GM12878 (cell line): ENCODE measurements around the gene SCTR. TPM values are rescaled to one million over a fixed set of nuclear protein-coding genes. Genes with fewer than 3 reads are reported as not detected.

ENCODE experiments used
- ATAC-seq: fragments of 200-7000 bp; cut with Tn5 transposase; 3 replicates; pipeline ENCODE4 v1.9.1; 2020; ENCODE audit warnings: mild to moderate bottlenecking, moderate library complexity
- BruUV-seq: library from RNA; stranded (reverse); fragments of 400-500 nt; replicated peaks from 2 replicates; lab custom pipeline; 2021; lab: Mats Ljungman, UMichigan
- CTCF ChIA-PET: fragments of 300-600 bp; sonication (Branson Sonifier 250); formaldehyde crosslinking; extraction: SDS; loops from one replicate; lab custom pipeline; 2021; ENCODE audit warnings: inconsistent platforms; lab: Yijun Ruan, JAX
- POLR2A ChIA-PET: fragments of 350-600 bp; formaldehyde crosslinking; extraction: SDS; loops from one replicate; lab custom pipeline; 2021; ENCODE audit warnings: inconsistent platforms; lab: Charles Lee
- RAD21 ChIA-PET: fragments of 300-600 bp; sonication (Branson Sonifier 250); formaldehyde crosslinking; loops from one replicate; lab custom pipeline; 2023; ENCODE audit warnings: antibody characterized with exemption; ENCODE audit not compliant: unreplicated experiment; lab: Charles Lee
- SMC1A ChIA-PET: fragments of 300-600 bp; sonication (Branson Sonifier 250); formaldehyde crosslinking; loops from one replicate; lab custom pipeline; 2023; ENCODE audit not compliant: unreplicated experiment, uncharacterized antibody; lab: Charles Lee
- DNase-seq: peaks from one replicate; pipeline ENCODE4 v3.0.0-alpha.2; 2011; ENCODE audit warnings: low read depth, low spot score
- FAIRE-seq: peaks from 3 replicates; lab custom pipeline; 2011; peaks lifted over from hg19 to GRCh38; lab: Jason Lieb, UNC
- H2AFZ ChIP-seq: 2 replicates; pipeline ENCODE4 v1.6.0; 2011; ENCODE audit warnings: low read depth, low read length, control low read depth; ENCODE audit not compliant: control insufficient read depth
- H3K27ac ChIP-seq: 2 replicates; pipeline ENCODE4 v1.5.1; 2011; ENCODE audit warnings: control low read depth; ENCODE audit not compliant: control insufficient read depth, insufficient read depth
- H3K27me3 ChIP-seq, 2 experiments: replicated peaks in 1 of 2; 2 replicates each; pipeline versions ENCODE4 v1.6.0 to v1.6.1; 2011; ENCODE audit warnings: low read length in 1 of 2; ENCODE audit not compliant: control insufficient read depth in 2 of 2, insufficient read depth in 2 of 2
- H3K36me3 ChIP-seq, 2 experiments: 2 replicates each; pipeline ENCODE4 v1.5.1; 2011; ENCODE audit warnings: low read length in 1 of 2; ENCODE audit not compliant: control insufficient read depth in 2 of 2, insufficient read depth in 2 of 2
- H3K4me1 ChIP-seq: 2 replicates; pipeline ENCODE4 v1.6.1; 2011; ENCODE audit warnings: mild to moderate bottlenecking, low read length, moderate library complexity, mixed read lengths; ENCODE audit not compliant: control insufficient read depth, insufficient read depth
- H3K4me2 ChIP-seq: 2 replicates; pipeline ENCODE4 v1.6.0; 2011; ENCODE audit warnings: control low read depth; ENCODE audit not compliant: control insufficient read depth, insufficient read depth
- H3K4me3 ChIP-seq: fragments of 200-600 bp; sonication (generic); 2 replicates; pipeline ENCODE4 v1.5.1; 2016
- H3K79me2 ChIP-seq: 2 replicates; pipeline ENCODE4 v1.6.0; 2011; ENCODE audit warnings: low read length; ENCODE audit not compliant: control insufficient read depth, insufficient read depth
- H3K9ac ChIP-seq: 2 replicates; pipeline ENCODE4 v1.8.0; 2011; ENCODE audit warnings: low read length, control low read depth, mixed read lengths; ENCODE audit not compliant: control insufficient read depth, insufficient read depth
- H3K9me3 ChIP-seq: replicated peaks from 3 replicates; pipeline ENCODE4 v1.5.1; 2011; ENCODE audit warnings: mild to moderate bottlenecking, low read length; ENCODE audit not compliant: control insufficient read depth, insufficient read depth
- H4K20me1 ChIP-seq: 2 replicates; pipeline ENCODE4 v1.6.0; 2011; ENCODE audit not compliant: control insufficient read depth, insufficient read depth
- CHD2 ChIP-seq: IDR thresholded peaks from 2 replicates; pipeline ENCODE4 v1.6.1; 2011; ENCODE audit warnings: low read depth, low read length, improper control_type of control experiment, borderline replicate concordance
- CTCF ChIP-seq, 3 experiments: IDR thresholded peaks in 2 of 3; conservative IDR thresholded peaks in 1 of 3; 2 replicates each; pipeline ENCODE4 v1.5.1; 2011; ENCODE audit warnings: low read depth in 3 of 3, low read length in 3 of 3, mild to moderate bottlenecking in 3 of 3, control low read depth in 2 of 3, moderate library complexity in 2 of 3, inconsistent platforms in 1 of 3, mixed read lengths in 1 of 3; ENCODE audit not compliant: control insufficient read depth in 2 of 3, insufficient read depth in 1 of 3; ENCODE audit errors: extremely low read depth in 1 of 3
- FOS ChIP-seq: IDR thresholded peaks from 3 replicates; pipeline ENCODE4 v1.6.1; 2011; ENCODE audit warnings: borderline replicate concordance; ENCODE audit not compliant: insufficient read length; ENCODE audit errors: extremely low read depth
- HCFC1 ChIP-seq: fragments of 150-350 bp; IDR thresholded peaks from 2 replicates; pipeline ENCODE4 v1.6.1; 2014; ENCODE audit warnings: low read length
- HDGF ChIP-seq: fragments of 450-650 bp; IDR thresholded peaks from 2 replicates; pipeline ENCODE4 v1.6.1; 2016; ENCODE audit warnings: antibody characterized with exemption
- JUND ChIP-seq: IDR thresholded peaks from 2 replicates; pipeline ENCODE4 v1.6.1; 2012; ENCODE audit warnings: low read depth, mild to moderate bottlenecking, low read length, improper control_type of control experiment, moderate library complexity
- NFYB ChIP-seq: IDR thresholded peaks from 2 replicates; pipeline ENCODE4 v1.6.1; 2011; ENCODE audit warnings: low read depth, mild to moderate bottlenecking, low read length, improper control_type of control experiment, moderate library complexity; ENCODE audit not compliant: insufficient read depth
- PKNOX1 ChIP-seq: fragments of 450-650 bp; IDR thresholded peaks from 2 replicates; pipeline ENCODE4 v1.6.1; 2016; ENCODE audit warnings: mild to moderate bottlenecking
- SPI1 ChIP-seq: IDR thresholded peaks from 2 replicates; pipeline ENCODE4 v1.6.1; 2011; ENCODE audit warnings: low read depth, mild to moderate bottlenecking, low read length, moderate library complexity, borderline replicate concordance; ENCODE audit not compliant: insufficient read depth
- ZBTB4 ChIP-seq: fragments of 450-650 bp; formaldehyde crosslinking; IDR thresholded peaks from 2 replicates; pipeline ENCODE4 v1.4.0; 2022; ENCODE audit warnings: mild to moderate bottlenecking, moderate library complexity
- ZNF207 ChIP-seq: fragments of 450-650 bp; IDR thresholded peaks from 2 replicates; pipeline ENCODE4 v1.6.1; 2014; ENCODE audit warnings: antibody characterized with exemption, mild to moderate bottlenecking, borderline replicate concordance
- WGBS: methylation state at CpG from one replicate; pipeline ENCODE4 v1.1.6; 2016; ENCODE audit warnings: low lambda C conversion rate; ENCODE audit not compliant: insufficient replicate concordance, insufficient coverage; ENCODE audit errors: missing lambda C conversion rate; 5-methylcytosine and 5-hydroxymethylcytosine counted together
- in situ Hi-C: fragments of 300-500 bp; cut with MboI; formaldehyde crosslinking; loops from 9 replicates; pipeline ENCODE4 v1.14.3; 2018; ENCODE audit warnings: mixed read lengths
- intact Hi-C: fragments of 100-400 bp; cut with micrococcal nuclease; formaldehyde crosslinking; loops from one replicate; pipeline ENCODE4 v1.14.2; 2022; ENCODE audit not compliant: unreplicated experiment
- polyA plus RNA-seq, 11 experiments: library from polyadenylated mRNA; depleted of rRNA in 4 of 11; unstranded in 6 of 11; stranded (reverse) in 5 of 11; fragments of >200 nt; fragmentation: Nextera tagmentation in 4 of 11; fragmentation: Illumina TruSeq in 1 of 11; extraction: Ambion mirVana in 4 of 11; extraction: Trizol in 1 of 11; gene quantifications; 1 replicate in 1 of 11; 2 replicates in 10 of 11; pipeline versions ENCODE4 v1.2.1 to v1.2.3, GENCODE V29; 2011 to 2016; ENCODE audit warnings: inconsistent platforms in 2 of 11, missing spikeins in 2 of 11, low read depth in 1 of 11
- total RNA-seq, 4 experiments: library from RNA; depleted of rRNA in 3 of 4; stranded (reverse); fragments of >200 nt in 3 of 4; fragmentation: Illumina TruSeq in 1 of 4; extraction: Trizol in 1 of 4; gene quantifications; 2 replicates each; pipeline versions ENCODE4 v1.2.1 to v1.2.3, GENCODE V29; 2013 to 2021
- TF ChIP-seq, protein P1 (sequence below): fragments of 450-650 bp; formaldehyde crosslinking; IDR thresholded peaks from 2 replicates; pipeline ENCODE4 v1.5.0; 2022; ENCODE audit warnings: mild to moderate bottlenecking, missing genetic modification characterization

The SCTR gene
- total and polyA plus RNA-seq, 10 of the 15 experiments (the other 5 are each of a cell fraction or from before 2014, with no cell fraction given) = 0.26 TPM; not detected in 9

- BruUV-seq = no TSS peak
- H3K36me3 ChIP-seq = no peaks in the 10 kb centered on the region
- no peak overlapping the region for H3K4me2 ChIP-seq
- H3K9ac ChIP-seq = no peak overlapping the region
- CTCF ChIA-PET = interaction anchor here (0.8 to 3.3 kb wide), 8 partner anchors 8 to 79 kb away, joined by 3 to 31 read pairs (median 4); no protein-coding TSS in a partner anchor
- no peak for DNase-seq
- H3K79me2 ChIP-seq = no peaks in the 10 kb centered on the region
- RAD21 ChIA-PET = interaction anchor here (0.6 to 1.1 kb wide), 2 partner anchors 27 to 604 kb away, joined by 3 to 6 read pairs; no protein-coding TSS in a partner anchor
- H3K4me1 ChIP-seq = no peaks in the 10 kb centered on the region
- intact Hi-C loops (no loop called here), in situ Hi-C loops (loop anchor here (10.0 kb wide), 1 partner anchor 601 kb away; no protein-coding TSS in a partner anchor)
- H3K4me3 ChIP-seq = no peak overlapping the region
- no peaks in the 10 kb centered on the region for H3K9me3 ChIP-seq
- no peak overlapping the region for H3K27ac ChIP-seq
- peaks cover 2% of the 10 kb centered on the region; the same call in 1 of the 2 replicates for H4K20me1 ChIP-seq
- H2AFZ ChIP-seq = no peak overlapping the region
- SMC1A ChIA-PET = interaction anchor here (1.0 kb wide), 1 partner anchor 9 kb away, joined by 3 read pairs; no protein-coding TSS in a partner anchor
- no peak for ATAC-seq
- FAIRE-seq = no peak
- no peaks in the 10 kb centered on the region; a peak in 1 of 4 replicates for H3K27me3 ChIP-seq
- POLR2A ChIA-PET = no interaction called here
- 42% methylated on average over 12 of the region's 12 CpGs for WGBS
- TF ChIP-seq PKNOX1 = no peak
- no peak for TF ChIP-seq ZBTB4 (CRISPR knock-in tag)
- no peak for TF ChIP-seq JUND
- TF ChIP-seq SPI1 = no peak
- TF ChIP-seq, protein P1, sequence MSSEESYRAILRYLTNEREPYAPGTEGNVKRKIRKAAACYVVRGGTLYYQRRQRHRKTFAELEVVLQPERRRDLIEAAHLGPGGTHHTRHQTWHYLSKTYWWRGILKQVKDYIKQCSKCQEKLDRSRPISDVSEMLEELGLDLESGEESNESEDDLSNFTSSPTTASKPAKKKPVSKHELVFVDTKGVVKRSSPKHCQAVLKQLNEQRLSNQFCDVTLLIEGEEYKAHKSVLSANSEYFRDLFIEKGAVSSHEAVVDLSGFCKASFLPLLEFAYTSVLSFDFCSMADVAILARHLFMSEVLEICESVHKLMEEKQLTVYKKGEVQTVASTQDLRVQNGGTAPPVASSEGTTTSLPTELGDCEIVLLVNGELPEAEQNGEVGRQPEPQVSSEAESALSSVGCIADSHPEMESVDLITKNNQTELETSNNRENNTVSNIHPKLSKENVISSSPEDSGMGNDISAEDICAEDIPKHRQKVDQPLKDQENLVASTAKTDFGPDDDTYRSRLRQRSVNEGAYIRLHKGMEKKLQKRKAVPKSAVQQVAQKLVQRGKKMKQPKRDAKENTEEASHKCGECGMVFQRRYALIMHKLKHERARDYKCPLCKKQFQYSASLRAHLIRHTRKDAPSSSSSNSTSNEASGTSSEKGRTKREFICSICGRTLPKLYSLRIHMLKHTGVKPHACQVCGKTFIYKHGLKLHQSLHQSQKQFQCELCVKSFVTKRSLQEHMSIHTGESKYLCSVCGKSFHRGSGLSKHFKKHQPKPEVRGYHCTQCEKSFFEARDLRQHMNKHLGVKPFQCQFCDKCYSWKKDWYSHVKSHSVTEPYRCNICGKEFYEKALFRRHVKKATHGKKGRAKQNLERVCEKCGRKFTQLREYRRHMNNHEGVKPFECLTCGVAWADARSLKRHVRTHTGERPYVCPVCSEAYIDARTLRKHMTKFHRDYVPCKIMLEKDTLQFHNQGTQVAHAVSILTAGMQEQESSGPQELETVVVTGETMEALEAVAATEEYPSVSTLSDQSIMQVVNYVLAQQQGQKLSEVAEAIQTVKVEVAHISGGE (CRISPR knock-in tag) = no peak
- no peak for TF ChIP-seq NFYB
- TF ChIP-seq CTCF (IDR thresholded peaks at IDR 0.05 in 2 of 3, conservative IDR thresholded peaks at IDR 0.05 in 1 of 3; ENCODE audit: control insufficient read depth in 2 of 3, extremely low read depth in 1 of 3, insufficient read depth in 1 of 3, low read depth in 3 of 3, low read length in 3 of 3) = no peak
- TF ChIP-seq HDGF = no peak
- no peak for TF ChIP-seq FOS
- TF ChIP-seq HCFC1 = no peak
- TF ChIP-seq CHD2 = no peak
- no peak for TF ChIP-seq ZNF207
Measured at GRCh38 chr2:119485336-119486110, 38.8 kb downstream of the SCTR start.
